Measurements from ENCODE around the gene RPL22.

- TF ChIP-seq, protein P1, sequence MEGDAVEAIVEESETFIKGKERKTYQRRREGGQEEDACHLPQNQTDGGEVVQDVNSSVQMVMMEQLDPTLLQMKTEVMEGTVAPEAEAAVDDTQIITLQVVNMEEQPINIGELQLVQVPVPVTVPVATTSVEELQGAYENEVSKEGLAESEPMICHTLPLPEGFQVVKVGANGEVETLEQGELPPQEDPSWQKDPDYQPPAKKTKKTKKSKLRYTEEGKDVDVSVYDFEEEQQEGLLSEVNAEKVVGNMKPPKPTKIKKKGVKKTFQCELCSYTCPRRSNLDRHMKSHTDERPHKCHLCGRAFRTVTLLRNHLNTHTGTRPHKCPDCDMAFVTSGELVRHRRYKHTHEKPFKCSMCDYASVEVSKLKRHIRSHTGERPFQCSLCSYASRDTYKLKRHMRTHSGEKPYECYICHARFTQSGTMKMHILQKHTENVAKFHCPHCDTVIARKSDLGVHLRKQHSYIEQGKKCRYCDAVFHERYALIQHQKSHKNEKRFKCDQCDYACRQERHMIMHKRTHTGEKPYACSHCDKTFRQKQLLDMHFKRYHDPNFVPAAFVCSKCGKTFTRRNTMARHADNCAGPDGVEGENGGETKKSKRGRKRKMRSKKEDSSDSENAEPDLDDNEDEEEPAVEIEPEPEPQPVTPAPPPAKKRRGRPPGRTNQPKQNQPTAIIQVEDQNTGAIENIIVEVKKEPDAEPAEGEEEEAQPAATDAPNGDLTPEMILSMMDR (IDR thresholded peaks at IDR 0.05), result no peak
- TF ChIP-seq POLR2A (IDR thresholded peaks at IDR 0.05) (no peak), POLR2AphosphoS5 (IDR thresholded peaks at IDR 0.05) (no peak)
Measured at GRCh38 chr1:6158181-6158580, 41.2 kb downstream of the RPL22 start.
